ENCODE measurements around the gene EHD2. TPM values are rescaled to one million over a fixed set of nuclear protein-coding genes. Genes with fewer than 3 reads are reported as not detected.
"Not testable (repeated sequence)": the region's sequence is repeated elsewhere in the genome, so short reads cannot be mapped to it uniquely, and the experiment has no call there.

Gene EHD2
- total RNA-seq, 2 experiments from 2014 or later, result 0.10 to 0.17 TPM

DNA sequence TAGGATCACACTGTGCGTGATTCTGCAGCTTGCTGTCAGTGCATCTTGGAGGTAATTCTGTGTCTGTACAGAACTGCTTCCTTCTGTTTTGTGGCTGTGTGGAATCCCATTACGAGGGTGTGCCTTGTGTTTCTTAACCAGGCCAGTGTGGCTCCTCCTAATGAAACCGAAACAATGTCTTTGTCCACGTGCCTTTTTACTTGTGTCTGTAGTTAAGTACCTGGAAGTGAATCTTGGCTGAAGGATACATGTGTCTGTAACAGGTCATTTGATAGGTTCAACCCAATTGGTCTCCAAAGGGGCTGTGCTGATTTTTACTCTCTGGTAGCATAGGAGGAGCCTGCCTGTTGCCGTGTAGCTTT, 45.2 kb downstream of the EHD2 start:
- ChIA-PET POLR2A (interaction anchor here (0.6 to 1.6 kb wide), 2 partner anchors 13 to 41 kb away, joined by 5 read pairs; no protein-coding TSS in a partner anchor), CTCF (no interaction called here)

DNA sequence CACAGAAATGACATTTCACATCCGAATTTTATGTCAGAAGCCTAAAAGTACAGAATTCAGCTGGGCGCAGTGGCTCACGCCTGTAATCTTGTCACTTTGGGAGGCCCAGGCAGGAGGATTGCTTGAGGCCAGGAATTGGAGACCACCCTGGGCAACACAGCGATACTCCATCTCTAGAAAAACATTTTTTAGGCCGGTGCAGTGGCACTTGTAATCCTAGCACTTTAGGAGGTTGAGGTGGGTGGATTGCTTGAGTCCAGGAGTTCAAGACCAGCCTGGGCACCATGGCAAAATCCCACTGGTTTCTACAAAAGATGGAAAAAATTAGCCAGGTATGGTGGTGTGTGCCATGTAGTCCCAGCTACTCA, 47.4 kb downstream of the EHD2 start:
- POLR2A ChIA-PET, result interaction anchor here (0.6 kb wide), 1 partner anchor 23 kb away, joined by 3 read pairs; no protein-coding TSS in a partner anchor
- CTCF ChIA-PET, result no interaction called here

DNA sequence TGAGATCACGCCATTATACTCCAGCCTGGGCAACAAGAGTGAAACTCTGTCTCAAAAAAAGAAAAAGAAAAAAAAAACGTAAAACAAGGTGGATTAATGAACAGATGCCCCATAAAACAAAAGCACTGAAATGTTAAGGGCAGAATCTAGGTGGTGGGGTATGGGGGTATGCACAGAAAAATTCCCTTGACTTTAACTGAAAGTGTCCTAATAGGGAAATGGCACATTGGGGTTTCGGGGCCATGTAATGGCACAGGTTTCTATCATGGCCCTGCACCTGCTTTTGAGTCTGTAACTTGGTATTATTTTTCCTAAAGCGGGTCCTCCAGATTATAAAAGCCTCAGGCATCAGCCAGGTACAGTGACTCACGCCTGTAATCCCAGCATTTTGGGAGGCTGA, 48.3 kb downstream of the EHD2 start:
- ChIA-PET CTCF (no interaction called here), POLR2A (no interaction called here)

DNA sequence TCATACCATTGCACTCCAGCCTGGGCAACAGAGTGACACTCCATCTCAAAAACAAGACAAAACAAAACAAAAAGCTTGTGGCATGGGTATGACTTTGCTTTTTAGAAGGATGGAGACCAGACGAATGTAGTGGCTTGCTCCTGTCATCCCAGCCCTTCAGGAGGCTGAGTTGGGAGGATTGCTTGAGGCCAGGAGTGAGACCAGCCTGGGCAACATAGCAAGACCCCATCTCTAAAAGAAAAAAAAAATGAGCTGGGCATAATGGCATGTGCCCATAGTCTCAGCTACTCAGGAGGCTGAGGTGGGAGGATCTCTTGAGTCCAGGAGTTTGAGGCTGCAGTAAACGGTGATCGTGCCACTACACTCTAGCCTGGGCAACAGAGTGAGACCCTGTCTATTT, 48.9 kb downstream of the EHD2 start:
- POLR2A ChIA-PET, result interaction anchor here (0.5 to 0.6 kb wide), 2 partner anchors 100 to 107 kb away, joined by 3 to 4 read pairs; no protein-coding TSS in a partner anchor

DNA sequence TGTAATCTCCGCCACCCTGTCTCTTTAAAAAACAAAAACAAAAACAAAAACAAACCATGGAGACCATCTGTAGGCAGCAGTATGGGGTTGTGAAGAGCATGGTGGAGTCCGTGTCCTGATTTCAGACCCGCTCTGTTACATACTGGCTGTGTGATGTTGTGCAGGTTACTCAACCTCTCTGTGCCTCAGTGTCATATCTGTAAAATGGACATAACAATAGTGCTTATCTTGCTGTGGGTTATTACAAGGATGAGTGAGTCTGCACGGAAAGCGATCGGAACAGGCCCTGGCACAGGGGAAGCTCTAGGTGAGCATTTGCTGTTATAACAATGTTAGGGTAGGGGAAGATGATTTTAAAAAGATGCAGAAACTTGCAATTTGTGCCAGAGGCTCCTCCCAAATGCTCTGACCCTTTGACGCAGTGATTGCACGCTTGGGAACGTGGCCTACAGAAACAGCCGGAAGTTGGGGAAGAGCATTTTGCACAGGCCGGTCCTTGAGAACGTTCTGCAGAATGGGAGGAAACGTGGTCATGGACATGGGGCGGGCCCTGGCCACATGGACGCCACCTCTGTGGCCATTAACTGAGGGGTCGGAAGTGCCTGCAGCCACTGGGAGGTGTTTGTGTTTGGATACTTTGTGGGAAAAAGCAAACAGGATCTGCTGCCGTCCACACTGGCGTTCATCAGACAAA, 49.5 kb downstream of the EHD2 start:
- ChIA-PET POLR2A (interaction anchor here (0.5 to 0.6 kb wide), 2 partner anchors 100 to 106 kb away, joined by 3 to 4 read pairs; no protein-coding TSS in a partner anchor), CTCF (no interaction called here)

More for the DNA sequence above, 48.9 kb downstream of the EHD2 start:
- CTCF ChIA-PET, result no interaction called here

DNA sequence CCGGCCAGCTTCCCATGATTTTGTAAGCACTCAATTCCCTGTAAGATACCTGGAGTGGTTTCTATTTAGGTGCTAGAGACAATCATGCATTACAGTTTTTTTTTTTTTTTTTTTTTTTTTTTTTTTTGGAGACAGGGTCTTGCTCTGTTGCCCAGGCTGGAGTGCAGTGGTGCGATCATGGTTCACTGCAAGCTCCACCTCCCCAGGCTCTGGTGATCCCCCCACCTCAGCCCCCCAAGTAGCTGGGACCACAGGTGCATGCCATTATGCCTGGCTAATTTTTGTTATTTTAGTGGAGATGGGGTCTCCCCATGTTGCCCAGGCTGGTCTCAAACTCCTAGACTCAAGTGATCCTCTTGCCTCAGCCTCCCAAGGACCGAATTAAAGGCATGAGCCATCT, 51.5 kb downstream of the EHD2 start:
- POLR2A ChIA-PET, result interaction anchor here (0.7 kb wide), 1 partner anchor 11 kb away, joined by 11 read pairs; no protein-coding TSS in a partner anchor
- CTCF ChIA-PET, result interaction anchor here (0.5 to 1.2 kb wide), 3 partner anchors 8 to 1797 kb away, joined by 3 to 4 read pairs (median 3); no protein-coding TSS in a partner anchor

DNA sequence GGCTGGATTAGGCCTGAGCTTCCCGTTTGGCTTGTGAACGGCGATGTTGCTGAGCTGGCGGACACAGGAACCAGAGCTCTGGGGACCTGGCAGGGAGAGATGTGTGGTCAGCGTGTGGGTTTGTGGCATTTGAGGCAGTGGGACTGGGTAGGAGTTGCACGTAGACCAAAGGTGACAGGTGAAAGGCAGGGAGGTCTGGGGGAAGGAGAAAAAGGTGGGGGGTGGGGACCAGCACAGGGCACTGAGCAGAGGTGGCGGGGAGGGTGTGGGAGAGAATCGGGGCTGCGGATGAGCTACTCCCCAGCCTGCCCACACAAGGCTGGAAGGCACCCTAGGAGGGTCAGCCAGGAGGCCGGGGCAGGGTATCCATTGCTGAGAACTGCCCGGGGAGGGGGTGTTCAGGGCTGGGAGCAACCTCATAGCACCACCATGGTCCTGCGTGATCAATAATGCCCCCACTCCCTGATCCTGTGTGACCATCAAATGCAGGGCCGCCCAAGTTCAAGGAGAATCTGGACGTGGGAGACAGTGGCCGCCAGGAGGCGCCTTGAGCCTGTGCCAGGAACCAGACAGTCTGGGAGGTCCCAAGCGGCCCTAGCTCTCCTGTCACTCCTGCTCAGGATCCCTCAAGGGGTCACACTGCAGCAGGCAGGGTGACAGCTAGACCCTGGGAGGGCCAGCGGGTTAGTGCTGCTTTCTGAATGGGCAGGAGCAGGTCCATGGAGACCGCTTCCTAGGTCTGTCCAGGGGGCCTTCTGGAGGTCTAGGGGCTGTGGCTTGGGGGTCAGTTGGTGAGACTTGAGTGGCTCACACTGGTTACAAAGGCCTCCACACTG, 52.5 kb downstream of the EHD2 start:
- CTCF ChIA-PET, result interaction anchor here (0.7 to 1.3 kb wide), 5 partner anchors 9 to 48 kb away, joined by 3 to 4 read pairs (median 3); no protein-coding TSS in a partner anchor
- POLR2A ChIA-PET, result interaction anchor here (0.7 kb wide), 1 partner anchor 487 kb away, joined by 5 read pairs; no protein-coding TSS in a partner anchor

DNA sequence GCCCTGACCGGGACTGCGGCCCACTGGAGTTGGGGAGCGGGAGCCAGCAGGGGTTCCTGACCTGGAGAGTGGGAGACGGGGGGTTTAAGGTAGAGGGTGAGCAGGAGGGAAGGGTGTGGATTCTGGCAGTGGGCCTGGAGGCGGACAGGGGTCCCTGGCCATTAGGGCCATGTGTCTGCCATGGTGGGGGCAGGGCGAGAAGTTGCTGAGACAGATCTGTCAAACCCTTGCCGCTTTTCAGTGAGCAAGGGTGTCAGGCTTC, 53.1 kb downstream of the EHD2 start:
- ChIA-PET POLR2A (no interaction called here), CTCF (interaction anchor here (1.2 to 1.3 kb wide), 3 partner anchors 11 to 47 kb away, joined by 3 to 4 read pairs (median 4); no protein-coding TSS in a partner anchor)

DNA sequence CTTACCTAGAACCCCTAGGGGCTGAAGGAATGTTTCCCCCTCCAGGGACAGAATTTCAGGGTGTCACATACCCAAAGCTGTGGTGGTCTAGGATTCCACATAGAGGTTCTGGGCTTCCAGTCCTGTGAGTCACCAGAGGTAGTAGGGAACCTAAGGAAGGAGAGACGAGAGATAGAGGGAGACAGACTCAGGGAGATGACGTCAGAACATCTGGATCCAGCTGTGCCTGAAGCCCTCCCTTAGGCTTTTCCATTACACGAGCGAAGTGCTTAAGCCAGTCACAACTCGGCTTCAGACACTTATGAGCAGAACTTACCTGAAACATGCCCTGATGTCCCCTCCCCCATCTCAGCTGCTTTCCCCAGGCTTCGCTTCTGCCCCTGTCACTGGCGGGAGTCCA, 53.4 kb downstream of the EHD2 start:
- ChIA-PET CTCF (interaction anchor here (1.2 kb wide), 1 partner anchor 11 kb away, joined by 4 read pairs; no protein-coding TSS in a partner anchor), POLR2A (no interaction called here)

DNA sequence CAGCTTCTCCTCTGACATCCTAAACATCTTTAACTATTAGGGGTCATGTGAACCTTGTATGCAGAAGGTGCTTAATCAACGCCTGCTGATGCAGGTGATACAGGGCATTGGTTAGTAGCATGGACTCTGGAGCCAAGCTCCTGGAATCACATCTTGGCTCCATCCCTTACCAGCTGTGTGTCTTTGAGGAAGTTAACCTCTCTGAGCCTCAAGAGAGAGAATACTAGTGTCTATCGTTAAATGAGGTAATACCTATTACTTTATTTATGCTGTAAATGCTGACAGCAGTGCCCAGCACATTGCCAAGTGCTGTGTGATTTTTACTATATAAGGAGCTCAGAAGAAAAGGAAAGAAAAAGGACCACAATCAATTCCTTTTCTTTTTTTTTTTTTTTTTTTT, 54.1 kb downstream of the EHD2 start:
- ChIA-PET CTCF (interaction anchor here (0.6 to 1.2 kb wide), 3 partner anchors 12 to 1324 kb away, joined by 3 to 4 read pairs (median 4); no protein-coding TSS in a partner anchor), POLR2A (interaction anchor here (0.6 kb wide), 1 partner anchor 17 kb away, joined by 6 read pairs; no protein-coding TSS in a partner anchor)

DNA sequence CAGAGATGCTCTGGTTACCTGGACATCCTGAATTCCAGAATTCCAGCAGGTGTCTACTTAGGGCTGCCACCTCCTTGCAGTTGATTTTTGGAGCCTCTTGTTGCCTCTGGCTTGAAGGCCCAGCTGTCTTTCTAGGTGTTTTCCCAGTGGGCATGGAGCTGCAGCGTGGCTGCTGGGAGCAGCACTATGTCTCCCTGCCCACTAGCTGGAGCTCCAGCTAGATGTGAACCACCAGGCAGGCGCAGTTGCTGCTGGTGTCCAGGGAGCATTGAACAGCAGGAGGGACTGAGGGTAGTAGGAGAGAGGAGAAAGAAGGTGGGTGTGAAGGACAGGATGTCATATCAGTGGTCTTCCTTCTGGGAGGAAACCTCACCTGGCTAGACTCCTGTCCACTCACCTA, 55.4 kb downstream of the EHD2 start:
- ChIA-PET CTCF (no interaction called here), POLR2A (no interaction called here)

DNA sequence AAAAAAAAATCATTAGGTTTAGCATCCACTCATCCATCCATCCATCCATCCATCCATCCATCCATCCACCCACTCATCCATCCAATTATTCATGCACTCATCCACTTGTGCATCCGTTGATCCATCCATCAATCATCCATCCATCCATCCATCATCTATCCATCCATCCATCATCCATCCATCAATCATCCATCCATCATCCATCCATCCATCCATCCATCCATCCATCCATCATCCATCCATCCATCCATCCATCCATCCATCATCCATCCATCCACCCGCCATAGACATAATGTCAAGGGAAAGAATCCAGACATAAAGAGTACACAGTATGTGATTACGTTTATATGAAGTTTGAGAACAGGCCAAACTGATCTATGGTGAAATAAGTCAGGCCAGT, 56.3 kb downstream of the EHD2 start:
- ChIA-PET POLR2A (no interaction called here), CTCF (no interaction called here)

DNA sequence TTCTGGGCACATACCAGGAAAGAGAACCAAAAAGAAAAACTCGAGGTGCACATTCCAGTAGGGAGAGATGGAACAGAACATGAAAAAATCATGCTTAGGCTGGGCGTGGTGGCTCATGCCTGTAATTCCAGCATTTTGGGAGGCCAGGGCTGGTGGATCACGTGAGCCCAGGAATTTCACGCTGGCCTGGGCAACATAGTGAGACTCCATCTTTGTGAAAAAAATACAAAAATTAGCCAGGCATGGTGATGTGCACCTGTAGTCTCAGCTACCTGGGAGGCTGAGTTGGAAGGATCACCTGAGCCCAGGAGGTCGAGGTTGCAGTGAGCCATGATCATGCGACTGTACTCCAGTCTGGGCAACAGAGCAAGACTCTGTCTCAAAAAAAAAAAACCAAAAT, 58.1 kb downstream of the EHD2 start:
- POLR2A ChIA-PET, result interaction anchor here (0.7 kb wide), 1 partner anchor 28 kb away, joined by 3 read pairs; no protein-coding TSS in a partner anchor
- CTCF ChIA-PET, result not testable (repeated sequence)

DNA sequence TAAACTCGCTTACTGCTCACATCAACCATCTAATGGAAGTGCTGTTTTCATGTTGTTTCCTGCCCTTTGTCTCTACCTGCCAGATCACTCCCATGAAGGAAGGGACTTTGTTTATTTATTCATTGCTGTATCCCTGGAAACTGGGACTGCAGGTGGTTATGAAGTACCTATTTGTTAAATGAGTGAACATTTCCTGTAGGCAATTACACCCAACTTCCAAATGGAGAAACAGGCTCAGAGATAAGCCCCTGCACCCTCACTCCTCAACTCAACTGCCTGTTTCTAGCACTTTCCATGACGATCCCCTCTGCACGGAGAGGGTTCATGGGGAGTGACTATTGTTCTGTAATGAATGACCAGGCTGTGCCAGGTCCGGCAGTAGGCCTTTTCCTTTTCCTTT, 63.3 kb downstream of the EHD2 start:
- ChIA-PET POLR2A (no interaction called here), CTCF (interaction anchor here (1.1 kb wide), 1 partner anchor 64 kb away, joined by 3 read pairs; the partner anchor contains the start of gene EHD2)

DNA sequence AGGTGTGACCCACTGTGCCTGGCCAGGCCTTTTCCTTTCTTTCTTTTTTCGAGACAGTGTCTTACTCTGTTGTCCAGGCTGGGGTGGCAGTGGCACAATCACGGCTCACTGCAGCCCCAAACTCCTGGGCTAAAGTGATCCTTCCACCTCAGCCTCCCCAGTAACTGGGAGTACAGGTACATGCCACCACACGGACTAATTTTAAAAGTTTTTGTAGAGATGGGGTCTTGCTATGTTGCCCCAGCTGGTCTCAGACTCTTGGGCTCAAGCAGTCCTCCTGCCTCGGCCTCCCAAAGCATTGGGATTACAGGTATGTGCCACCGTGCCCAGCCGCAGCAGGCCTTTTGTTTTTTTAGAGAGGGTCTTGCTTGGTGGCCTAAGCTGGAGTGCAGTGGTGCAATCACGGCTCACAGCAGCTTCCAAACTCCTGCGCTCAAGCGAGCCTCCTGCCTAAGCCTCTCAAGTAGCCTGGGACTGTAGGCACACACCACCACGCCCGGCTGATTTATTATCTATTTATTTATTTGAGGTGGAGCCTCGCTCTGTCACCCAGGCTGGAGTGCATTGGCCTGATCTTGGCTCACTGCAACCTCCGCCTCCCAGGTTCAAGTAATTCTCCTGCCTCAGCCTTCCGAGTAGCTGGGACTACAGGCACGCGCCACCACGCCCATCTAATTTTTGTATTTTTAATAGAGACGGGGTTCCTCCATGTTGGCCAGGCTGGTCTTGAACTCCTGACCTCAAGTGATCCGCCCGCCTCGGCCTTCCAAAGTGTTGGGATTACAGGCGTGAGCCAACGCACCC, 64.2 kb downstream of the EHD2 start:
- ChIA-PET POLR2A (interaction anchor here (0.5 kb wide), 2 partner anchors 17 to 34 kb away, joined by 3 read pairs; no protein-coding TSS in a partner anchor), CTCF (interaction anchor here (0.8 to 1.1 kb wide), 2 partner anchors 32 to 64 kb away, joined by 3 read pairs; partner anchors contain the start of genes EHD2 and NOP53)

DNA sequence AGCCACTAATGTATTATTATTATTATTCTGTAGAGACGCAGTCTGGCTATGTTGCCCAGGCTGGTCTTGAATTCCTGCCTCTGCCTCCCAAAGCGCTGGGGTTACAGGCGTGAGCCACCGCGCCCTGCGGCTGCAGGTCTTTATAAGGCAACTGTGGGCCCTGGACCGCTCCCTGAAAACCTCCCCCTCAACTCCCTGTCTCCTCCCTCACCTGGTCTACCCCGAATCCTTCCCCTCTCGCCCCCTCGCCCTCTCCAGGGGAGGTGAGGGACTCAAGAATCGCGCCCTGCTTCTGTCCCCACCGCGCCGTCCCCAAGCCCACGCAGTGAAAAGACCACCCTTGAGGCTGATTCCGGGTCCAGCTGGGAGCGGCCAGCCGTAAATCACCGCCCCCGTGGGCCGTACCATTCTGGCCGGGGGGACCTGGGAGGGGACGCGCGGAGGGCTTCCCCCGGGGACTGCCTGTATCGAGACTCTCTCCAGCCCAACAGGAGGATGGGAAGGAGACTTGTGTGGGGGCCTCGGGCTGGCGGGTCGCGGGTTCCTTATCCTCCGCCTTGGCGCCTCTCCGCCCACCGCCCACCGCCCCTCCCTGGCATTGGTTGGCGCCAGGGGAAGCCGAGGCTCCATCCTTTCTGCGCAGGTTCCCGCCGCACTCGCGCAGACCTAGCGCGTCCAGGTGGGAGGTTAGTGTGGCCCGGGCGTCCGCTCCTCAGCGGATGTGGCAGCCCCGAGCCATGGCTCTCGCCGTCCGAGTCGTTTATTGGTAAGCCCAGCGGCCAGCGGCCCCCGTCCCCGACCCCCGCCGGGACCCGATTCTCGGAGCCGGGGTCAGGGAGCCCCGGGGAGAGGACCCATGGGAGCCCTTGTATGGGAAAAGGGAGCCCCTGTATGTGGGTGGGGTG, 65.1 kb downstream of the EHD2 start, which contains the start of gene SELENOW:
Gene SELENOW, plus strand, starts transcription at position 655 of the 905 bp plus-strand sequence. Its CDS starts 83 bp downstream, at position 738.
- CTCF ChIA-PET, result no interaction called here
- POLR2A ChIA-PET, result interaction anchor here (0.5 kb wide), 2 partner anchors 16 to 35 kb away, joined by 3 read pairs; no protein-coding TSS in a partner anchor

DNA sequence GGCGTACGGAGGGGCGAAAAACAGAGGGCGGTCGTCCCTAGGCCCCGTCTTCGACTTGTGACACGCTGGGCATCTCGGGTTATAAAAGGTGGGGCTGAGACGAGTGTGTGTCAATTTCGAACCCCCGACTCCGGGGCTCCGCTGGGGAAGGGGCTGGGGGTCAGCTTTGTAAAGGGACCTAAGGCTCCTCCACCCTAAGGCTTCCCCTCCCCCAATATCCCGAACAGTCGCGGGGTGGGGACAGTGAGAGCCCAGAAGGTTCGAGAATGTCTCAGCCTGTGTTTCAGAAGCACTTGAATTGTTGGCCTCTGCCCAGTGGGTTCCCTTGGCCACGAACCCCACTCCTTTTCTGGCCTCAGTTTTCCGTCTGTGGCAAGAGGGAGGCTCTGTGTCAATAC, 65.7 kb downstream of the EHD2 start:
- ChIA-PET POLR2A (no interaction called here), CTCF (no interaction called here)

DNA sequence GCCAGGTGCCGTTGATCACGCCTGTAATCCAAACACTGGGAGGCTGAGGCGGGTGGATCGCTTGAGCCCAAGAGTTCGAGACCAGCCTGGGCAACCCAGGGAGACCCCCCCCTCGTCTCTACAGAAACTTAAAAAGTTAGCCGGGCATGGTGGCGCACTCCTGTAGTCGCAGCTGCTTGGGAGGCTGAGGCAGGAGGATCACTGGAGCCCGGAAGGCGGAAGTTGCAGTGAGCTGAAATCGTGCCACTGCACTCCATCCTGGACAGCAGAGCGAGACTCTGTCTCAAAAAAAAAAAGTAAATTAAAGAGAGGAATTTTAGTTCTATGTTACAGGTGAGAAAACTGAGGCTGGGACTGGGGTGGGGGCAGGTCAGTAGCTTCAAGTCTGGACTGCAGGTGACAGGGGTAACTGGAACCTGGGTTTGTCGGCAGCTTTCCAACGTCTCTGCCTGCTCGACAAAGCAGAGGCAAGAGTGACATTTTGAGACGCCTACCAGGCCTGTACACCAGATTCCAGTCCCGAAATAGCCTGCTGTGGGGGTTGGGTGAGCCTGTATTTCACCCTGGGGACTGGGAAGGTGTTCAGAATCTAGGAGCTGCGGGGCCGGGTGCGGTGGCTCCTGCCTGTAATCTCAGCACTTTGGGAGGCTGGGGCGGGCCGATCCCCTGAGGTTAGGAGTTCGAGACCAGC, 66.4 kb downstream of the EHD2 start:
- POLR2A ChIA-PET, result no interaction called here

More for the DNA sequence above, 66.4 kb downstream of the EHD2 start:
- CTCF ChIA-PET, result no interaction called here

Data from activated CD8-positive, alpha-beta memory T cell treated with anti-CD3 and anti-CD28 coated beads for 36 hours (primary cell).